ENCODE measurements around the gene DMD.

DMD gene

DNA sequence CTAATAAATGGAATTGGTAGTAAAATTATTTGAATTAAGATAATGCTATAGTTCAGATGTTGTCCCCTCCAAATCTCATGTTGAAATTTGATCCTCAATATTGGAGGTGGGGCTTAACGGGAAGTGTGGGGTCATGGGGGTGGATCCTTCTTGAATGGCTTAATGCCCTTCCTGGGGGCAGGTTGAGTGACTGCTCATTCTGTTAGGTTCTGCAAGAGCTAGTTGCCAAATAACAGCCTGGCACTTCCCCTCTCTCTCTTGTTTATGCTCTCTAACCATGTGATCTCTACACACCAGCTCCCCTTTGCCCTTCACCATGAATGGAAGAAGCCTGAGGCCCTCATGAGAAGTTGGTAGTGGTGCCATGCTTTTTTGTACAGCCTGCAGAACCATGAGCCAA is 1414.7 kb downstream of the DMD start:
- in situ Hi-C loops (cut with HindIII; ENCODE audit: low sequenced_read_pairs): no loop called here

GRCh38 chrX:31747411-31747810 is 1463.9 kb downstream of the DMD start:
- in situ Hi-C loops (cut with HindIII; ENCODE audit: low sequenced_read_pairs): no loop called here

- in situ Hi-C loops (cut with HindIII; ENCODE audit: low sequenced_read_pairs): no loop called here
Observed at GRCh38 chrX:31743004-31743403, 1468.3 kb downstream of the DMD start.

GRCh38 chrX:31717474-31717873 is 1493.9 kb downstream of the DMD start:
- in situ Hi-C loops (cut with HindIII; ENCODE audit: low sequenced_read_pairs): no loop called here

- in situ Hi-C loops (cut with HindIII; ENCODE audit: low sequenced_read_pairs): no loop called here
Observed at GRCh38 chrX:31715675-31716074, 1495.7 kb downstream of the DMD start.

DNA sequence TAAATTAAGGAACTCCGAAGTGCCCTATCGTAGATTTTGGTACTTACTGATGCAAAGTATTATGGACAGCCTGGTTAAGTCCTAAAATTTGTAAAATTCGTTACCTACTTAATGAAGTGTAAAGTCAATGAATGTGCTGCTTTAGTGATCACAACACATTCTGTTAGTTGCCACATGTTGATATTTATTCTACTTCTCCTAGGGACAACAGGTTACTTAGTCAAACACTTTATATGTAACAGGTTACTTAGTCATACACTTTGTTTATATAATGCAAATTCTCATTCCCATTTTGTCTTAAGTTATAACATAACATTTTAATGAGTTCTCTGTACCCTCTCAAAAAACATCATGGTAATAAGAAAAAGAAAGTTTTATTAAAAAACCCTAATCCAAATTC is 1496.6 kb downstream of the DMD start:
- in situ Hi-C loops (cut with HindIII; ENCODE audit: low sequenced_read_pairs): no loop called here

GRCh38 chrX:31713120-31713519 is 1498.2 kb downstream of the DMD start:
- in situ Hi-C loops (cut with HindIII; ENCODE audit: low sequenced_read_pairs): no loop called here

- in situ Hi-C loops (cut with HindIII; ENCODE audit: low sequenced_read_pairs): no loop called here
Observed at GRCh38 chrX:31711166-31711565, 1500.2 kb downstream of the DMD start.

GRCh38 chrX:31708116-31708515 is 1503.2 kb downstream of the DMD start:
- in situ Hi-C loops (cut with HindIII; ENCODE audit: low sequenced_read_pairs): no loop called here

GRCh38 chrX:31706466-31706865 is 1504.9 kb downstream of the DMD start:
- in situ Hi-C loops (cut with HindIII; ENCODE audit: low sequenced_read_pairs): no loop called here

DNA sequence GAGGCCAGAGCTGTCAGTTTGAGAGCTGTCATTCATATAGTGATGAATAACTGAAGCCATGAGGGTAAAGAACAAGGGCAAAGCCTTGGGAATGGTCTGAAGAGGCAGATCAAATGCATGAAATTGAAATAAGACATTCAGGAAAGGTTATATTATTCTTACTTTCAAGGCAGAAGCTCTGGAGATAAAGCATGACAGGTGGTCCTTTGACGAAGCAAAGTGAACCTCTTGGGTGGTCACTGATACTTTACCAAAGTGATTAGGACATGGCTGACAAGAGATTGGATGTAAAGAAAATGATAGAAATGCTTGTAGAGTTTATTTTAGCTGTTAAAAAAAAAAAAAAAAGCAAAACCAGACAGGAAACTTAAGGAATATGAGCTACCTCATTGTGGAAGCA is 1505.5 kb downstream of the DMD start:
- in situ Hi-C loops (cut with HindIII; ENCODE audit: low sequenced_read_pairs): no loop called here

- in situ Hi-C loops (cut with HindIII; ENCODE audit: low sequenced_read_pairs): no loop called here
Observed at GRCh38 chrX:31704938-31705337, 1506.4 kb downstream of the DMD start.

DNA sequence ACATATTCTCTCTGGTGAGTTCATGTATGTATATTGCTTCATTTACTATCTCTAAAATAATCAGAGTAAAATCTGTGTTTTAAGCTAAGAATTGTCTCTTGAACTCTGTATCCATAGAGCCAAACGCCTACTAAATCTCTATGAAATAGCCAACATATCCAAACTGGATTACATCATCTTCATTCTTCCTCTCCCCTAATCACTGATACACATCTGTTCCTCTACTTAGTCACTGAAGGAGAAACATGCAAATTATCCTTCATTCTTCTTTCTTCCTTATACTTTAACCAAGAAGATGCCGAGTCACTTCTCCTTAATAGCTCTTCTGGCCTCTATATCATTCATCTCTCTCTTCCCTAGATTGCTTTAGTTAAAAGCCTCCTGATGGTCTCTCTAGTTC is 1509.1 kb downstream of the DMD start:
- in situ Hi-C loops (cut with HindIII; ENCODE audit: low sequenced_read_pairs): no loop called here

GRCh38 chrX:31697294-31697916 is 1513.9 kb downstream of the DMD start:
- in situ Hi-C loops (cut with HindIII; ENCODE audit: low sequenced_read_pairs): no loop called here

GRCh38 chrX:31679861-31680260 is 1531.5 kb downstream of the DMD start:
- in situ Hi-C loops (cut with HindIII; ENCODE audit: low sequenced_read_pairs): no loop called here

DNA sequence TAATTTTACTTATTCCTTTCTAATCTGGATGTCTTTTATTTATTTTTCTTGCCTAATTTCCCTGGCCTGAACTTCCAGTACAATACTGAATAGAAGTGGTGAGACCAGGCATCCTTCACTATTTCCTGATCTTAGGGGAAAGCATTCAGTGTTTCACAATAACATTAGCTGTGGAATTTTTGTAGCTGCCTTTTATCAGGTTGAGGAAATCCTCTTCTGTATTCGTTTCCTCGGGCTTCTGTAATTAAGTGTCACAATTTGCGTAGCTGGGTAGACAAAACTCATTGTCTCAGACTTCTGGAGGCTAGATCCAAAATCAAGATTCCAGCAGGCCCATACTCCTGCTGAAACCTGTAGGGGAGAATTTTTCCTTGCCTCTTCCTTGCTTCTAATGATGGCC is 1541.1 kb downstream of the DMD start:
- in situ Hi-C loops (cut with HindIII; ENCODE audit: low sequenced_read_pairs): no loop called here

DNA sequence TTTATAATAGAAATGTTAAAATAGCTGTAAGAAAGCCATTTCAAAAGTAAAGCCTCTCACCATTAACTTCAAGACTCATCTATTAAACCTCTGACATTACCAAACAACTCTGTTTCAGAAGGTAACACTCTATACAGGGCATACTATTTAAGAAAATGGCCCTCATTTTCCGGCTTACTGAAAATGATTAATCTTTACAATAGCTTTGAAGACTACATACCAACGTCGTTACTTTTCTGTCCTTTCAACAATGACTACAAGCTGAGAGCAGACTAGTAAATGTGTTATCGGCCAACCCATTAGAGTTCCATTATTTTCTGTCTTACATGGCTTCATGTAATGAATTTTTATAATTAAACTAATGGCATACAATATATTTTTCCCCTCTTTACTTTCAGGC is 1545.9 kb downstream of the DMD start:
- in situ Hi-C loops (cut with HindIII; ENCODE audit: low sequenced_read_pairs): no loop called here

- in situ Hi-C loops (cut with HindIII; ENCODE audit: low sequenced_read_pairs): no loop called here
Observed at GRCh38 chrX:31663172-31663571, 1548.2 kb downstream of the DMD start.

DNA sequence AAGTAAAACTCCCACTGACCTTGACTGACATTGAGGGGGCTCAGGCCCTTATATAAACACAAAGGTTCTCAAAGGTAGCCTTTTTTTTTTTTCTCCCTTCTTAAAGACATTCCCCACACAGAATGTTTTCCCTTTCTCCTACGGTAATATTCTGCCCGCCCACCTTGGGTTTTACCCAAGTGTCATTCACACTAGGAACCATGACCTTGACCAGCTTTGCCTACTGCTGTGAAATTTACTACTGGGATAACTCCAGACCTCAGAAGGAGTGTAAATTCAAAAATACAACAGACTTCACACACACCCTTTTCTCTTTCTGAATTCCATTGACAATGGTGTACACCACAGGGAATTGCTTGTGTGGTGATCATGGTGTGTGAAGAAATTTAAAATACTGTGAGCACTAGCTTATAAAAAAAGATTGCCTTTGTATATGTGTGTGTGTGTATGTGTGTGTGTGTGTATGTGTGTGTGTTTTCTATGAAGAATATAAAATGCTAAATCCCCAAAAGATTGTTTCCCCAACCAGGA is 1550.0 kb downstream of the DMD start:
- in situ Hi-C loops (cut with HindIII; ENCODE audit: low sequenced_read_pairs): no loop called here

DNA sequence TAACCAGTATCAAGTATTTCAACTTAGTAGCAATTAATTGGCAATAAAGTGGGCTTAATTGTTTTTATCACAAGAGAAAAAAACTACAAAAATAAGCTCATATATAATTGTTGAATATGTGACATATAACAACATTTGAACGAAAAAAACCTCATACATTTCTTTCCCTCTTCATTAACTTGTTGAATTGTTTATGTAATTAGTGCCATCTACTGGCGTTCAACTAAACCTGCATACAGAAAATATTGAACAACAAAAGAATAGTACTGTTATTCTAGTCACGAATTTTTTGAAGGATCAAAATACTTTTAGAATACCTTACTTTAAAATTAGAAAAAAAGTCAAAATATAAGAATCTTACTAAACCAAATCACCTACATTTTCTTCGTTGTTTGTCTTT is 1553.0 kb downstream of the DMD start:
- in situ Hi-C loops (cut with HindIII; ENCODE audit: low sequenced_read_pairs): no loop called here

DNA sequence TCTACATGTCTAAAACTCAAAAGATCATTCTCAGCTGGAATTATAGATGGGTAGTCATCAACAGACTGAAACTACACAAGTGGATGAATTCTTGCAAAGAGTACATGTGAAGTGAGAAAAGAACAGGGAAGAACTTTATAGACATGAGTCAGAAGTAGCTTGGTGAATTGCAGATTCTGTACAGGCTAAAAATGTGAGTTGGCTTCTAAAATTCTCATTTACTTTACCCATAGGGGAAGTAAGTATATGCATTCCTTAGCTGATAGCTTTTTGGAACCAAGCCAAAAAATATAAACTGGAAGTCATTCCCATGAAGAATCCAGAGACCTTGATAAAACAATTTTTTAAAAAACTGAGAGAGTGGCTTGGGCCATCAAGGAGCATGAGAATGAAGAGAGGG is 1555.3 kb downstream of the DMD start:
- in situ Hi-C loops (cut with HindIII; ENCODE audit: low sequenced_read_pairs): no loop called here

- in situ Hi-C loops (cut with HindIII; ENCODE audit: low sequenced_read_pairs): no loop called here
Observed at GRCh38 chrX:31653422-31653821, 1557.9 kb downstream of the DMD start.

DNA sequence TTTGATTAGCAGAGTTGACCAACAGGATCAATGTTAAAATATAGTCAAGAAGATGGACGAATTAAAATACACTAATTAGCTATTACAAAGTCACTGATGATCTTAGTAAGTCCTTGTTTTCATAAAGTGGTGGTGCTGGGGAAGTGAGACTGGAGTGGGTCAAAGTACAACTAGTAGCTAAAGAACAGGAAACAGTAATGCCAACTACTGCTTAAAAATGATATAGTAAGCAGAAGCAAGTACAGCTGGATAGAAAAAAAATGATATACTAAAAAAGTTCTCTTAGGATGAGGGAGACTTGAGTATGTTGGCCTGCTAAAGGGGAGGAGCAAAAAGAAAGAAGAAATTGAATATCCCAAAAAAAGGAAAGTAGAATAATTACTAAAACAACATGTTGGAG is 1558.7 kb downstream of the DMD start:
- in situ Hi-C loops (cut with HindIII; ENCODE audit: low sequenced_read_pairs): no loop called here

Measured in endothelial cell of hepatic sinusoid (primary cell).